Measurements from ENCODE around the gene ANKUB1.

DNA sequence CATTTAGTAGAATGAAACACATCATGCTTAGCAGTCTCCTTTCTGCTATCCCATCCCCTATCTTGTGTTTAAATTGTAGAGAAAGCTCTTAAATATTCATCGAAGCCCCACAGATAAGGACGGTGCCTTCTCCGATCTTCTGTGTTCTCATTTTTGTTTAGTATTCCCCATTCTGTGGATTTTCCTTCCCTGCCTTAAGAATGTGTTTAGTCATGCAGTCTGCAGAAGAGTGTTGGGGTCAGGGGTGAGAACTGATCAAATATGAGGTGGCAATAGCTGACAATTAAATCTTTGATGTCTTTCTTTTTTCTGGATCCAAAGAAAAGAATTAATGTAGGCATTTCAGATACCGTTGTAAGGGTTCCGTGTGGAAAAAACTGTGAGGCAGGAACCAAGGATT is 9.3 kb upstream of the ANKUB1 start:
- TF ChIP-seq RXRA (IDR thresholded peaks at IDR 0.05) (no peak), YY1 (IDR thresholded peaks at IDR 0.05) (no peak), RAD21 (IDR thresholded peaks at IDR 0.05) (no peak), JUND (IDR thresholded peaks at IDR 0.05) (no peak)
- TF ChIP-seq, protein P1, sequence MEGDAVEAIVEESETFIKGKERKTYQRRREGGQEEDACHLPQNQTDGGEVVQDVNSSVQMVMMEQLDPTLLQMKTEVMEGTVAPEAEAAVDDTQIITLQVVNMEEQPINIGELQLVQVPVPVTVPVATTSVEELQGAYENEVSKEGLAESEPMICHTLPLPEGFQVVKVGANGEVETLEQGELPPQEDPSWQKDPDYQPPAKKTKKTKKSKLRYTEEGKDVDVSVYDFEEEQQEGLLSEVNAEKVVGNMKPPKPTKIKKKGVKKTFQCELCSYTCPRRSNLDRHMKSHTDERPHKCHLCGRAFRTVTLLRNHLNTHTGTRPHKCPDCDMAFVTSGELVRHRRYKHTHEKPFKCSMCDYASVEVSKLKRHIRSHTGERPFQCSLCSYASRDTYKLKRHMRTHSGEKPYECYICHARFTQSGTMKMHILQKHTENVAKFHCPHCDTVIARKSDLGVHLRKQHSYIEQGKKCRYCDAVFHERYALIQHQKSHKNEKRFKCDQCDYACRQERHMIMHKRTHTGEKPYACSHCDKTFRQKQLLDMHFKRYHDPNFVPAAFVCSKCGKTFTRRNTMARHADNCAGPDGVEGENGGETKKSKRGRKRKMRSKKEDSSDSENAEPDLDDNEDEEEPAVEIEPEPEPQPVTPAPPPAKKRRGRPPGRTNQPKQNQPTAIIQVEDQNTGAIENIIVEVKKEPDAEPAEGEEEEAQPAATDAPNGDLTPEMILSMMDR (IDR thresholded peaks at IDR 0.05; ENCODE audit: low read depth, low read length, missing input control): no peak
- TF ChIP-seq, protein P2, sequence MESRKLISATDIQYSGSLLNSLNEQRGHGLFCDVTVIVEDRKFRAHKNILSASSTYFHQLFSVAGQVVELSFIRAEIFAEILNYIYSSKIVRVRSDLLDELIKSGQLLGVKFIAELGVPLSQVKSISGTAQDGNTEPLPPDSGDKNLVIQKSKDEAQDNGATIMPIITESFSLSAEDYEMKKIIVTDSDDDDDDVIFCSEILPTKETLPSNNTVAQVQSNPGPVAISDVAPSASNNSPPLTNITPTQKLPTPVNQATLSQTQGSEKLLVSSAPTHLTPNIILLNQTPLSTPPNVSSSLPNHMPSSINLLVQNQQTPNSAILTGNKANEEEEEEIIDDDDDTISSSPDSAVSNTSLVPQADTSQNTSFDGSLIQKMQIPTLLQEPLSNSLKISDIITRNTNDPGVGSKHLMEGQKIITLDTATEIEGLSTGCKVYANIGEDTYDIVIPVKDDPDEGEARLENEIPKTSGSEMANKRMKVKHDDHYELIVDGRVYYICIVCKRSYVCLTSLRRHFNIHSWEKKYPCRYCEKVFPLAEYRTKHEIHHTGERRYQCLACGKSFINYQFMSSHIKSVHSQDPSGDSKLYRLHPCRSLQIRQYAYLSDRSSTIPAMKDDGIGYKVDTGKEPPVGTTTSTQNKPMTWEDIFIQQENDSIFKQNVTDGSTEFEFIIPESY (IDR thresholded peaks at IDR 0.05): no peak
- TF ChIP-seq, protein P3, sequence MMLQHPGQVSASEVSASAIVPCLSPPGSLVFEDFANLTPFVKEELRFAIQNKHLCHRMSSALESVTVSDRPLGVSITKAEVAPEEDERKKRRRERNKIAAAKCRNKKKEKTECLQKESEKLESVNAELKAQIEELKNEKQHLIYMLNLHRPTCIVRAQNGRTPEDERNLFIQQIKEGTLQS (IDR thresholded peaks at IDR 0.05): no peak
- TF ChIP-seq, protein P4, sequence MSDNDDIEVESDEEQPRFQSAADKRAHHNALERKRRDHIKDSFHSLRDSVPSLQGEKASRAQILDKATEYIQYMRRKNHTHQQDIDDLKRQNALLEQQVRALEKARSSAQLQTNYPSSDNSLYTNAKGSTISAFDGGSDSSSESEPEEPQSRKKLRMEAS (IDR thresholded peaks at IDR 0.05): no peak

Data from liver (tissue), 3 donors.